ELF-1 (cell line): ENCODE measurements around the gene GSTT4.
A peak's percentile ranks its signal among the peaks of the same experiment; 100 is the strongest.
"Not testable (repeated sequence)": the region's sequence is repeated elsewhere in the genome, so short reads cannot be mapped to it uniquely, and the experiment has no call there.

Experiments
- DNase-seq: peaks from one replicate; pipeline ENCODE4 v3.0.0-alpha.2; 2016; ENCODE audit warnings: low read depth, low spot score

GSTT4 gene

GRCh38 chr22:23989583-23990244 is 15.5 kb downstream of the GSTT4 start:
- not testable (repeated sequence) for DNase-seq

GRCh38 chr22:23986538-23987178 is 18.6 kb downstream of the GSTT4 start:
- DNase-seq = not testable (repeated sequence)

- not testable (repeated sequence) for DNase-seq
Observed at GRCh38 chr22:23986089-23986488, 19.2 kb downstream of the GSTT4 start.

DNA sequence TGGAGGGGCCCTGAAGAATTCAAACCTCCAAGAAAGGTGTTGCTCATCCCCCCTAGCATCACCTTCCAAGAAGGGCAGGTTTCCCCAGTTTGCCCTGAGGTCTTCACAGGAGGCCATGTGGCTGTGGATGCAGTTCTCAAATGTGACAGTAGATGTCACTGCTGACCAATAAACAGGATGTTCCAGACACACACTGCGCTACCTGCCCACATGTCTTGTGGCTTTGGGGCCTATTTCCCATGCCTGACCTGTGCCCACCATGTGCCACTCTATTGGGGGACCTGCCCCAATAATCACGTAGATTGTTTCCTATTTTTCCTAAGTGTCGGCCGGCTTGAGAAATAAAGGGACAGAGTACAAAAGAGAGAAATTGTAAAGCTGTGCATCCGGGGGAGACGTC is 20.8 kb downstream of the GSTT4 start:
- no peak for DNase-seq

DNA sequence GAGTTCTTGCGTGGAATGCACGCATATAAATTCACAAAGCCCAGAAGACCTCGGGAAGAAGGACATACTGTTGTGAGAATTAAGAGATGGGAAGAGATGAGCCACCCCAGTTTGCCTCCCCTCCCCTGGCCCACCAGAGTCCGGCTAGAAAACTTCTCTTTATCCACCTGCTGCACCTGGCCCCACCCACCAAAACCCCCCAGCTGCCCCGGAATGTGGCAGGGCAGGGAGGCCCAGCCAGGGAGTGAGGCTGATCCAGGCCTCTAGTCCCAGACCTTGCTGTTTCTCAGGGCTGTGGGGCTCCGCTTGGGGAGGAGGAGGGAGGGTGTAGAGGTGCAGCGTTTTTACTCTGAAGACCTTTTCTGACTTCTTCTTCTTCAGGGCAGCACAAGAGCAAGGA is 24.7 kb downstream of the GSTT4 start:
- not testable (repeated sequence) for DNase-seq

DNA sequence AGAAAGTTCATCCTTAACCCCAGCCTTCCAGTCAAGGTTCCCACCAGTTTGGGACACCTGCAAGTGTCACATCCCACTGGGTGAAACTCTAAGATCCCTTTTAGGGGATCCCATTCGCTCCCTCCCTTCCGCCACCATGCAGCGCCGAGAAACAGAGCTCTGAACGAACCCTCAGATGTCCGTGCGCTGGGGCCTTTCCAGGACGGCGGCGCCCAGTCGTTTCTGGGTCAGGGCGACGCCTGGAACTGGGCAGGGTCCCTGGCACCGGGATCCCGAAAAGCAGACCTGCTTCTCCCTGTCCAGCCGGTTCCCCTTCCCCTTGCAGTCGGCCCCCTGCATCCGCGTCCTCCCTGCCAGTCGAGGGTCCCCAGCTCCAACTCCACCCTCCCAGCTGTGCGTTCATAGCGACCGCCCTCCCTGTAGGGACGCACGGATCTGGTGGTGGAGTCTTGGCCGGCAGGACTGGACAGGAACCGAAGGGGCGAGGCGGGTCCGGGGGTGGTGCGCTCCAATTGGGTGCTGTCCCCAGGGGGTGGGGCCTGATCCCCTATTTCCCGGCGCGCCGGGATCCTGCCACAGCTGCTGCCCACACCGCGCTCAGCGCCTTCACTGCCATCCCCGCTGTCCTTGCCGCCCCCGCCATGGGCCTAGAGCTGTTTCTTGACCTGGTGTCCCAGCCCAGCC is 25.6 kb downstream of the GSTT4 start, which contains the start of gene GSTT2:
TSS of gene GSTT2 (plus strand) at position 578 of the 684 bp plus-strand sequence.
- DNase-seq = not testable (repeated sequence)

DNA sequence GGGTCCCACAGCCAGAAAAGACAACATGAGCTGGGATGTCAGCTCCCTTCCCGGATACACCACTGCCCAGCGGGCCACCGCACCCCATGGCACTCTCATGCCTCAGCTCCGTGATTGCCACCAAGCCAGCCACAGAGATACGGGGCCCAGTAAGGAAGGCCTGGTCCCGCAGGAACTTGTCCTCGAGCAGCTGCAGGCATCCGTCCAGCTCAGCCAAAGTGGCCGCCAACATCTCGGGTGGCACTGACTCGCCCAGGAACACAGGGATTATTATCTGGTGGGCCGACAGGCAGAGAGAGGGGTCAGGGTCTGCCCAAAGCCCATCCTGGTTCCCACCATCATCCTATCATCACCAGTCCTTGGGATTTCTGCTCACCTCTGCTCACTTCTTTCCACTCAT is 27.9 kb downstream of the GSTT4 start:
- DNase-seq = not testable (repeated sequence)

- DNase-seq = not testable (repeated sequence)
Observed at GRCh38 chr22:23974836-23975352, 30.4 kb downstream of the GSTT4 start.

- not testable (repeated sequence) for DNase-seq
Observed at GRCh38 chr22:23974345-23974744, 30.9 kb downstream of the GSTT4 start, which contains the start of gene DDT. Gene DDT (minus strand): TSS chr22:23974441. CDS start chr22:23974414, 27 bp downstream.

DNA sequence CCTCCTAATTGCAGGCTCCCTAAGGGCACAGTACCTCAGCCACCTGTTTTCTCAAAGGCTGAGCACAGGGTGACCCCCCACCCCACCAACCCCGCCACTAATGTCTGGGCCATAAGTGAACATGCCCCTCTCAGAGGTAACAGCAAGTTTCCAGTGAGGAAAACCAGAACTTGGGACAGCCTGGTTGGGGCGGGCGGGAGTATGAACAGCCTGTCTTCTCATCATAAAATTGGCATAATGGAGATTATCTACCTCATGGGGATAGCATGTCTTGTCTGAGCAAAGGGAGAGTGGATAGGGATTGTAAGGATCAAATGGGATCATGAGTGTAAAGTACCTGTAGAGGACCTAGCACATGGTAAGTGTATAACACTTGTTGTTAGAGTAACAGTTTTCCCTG is 33.3 kb downstream of the GSTT4 start:
- not testable (repeated sequence) for DNase-seq

DNA sequence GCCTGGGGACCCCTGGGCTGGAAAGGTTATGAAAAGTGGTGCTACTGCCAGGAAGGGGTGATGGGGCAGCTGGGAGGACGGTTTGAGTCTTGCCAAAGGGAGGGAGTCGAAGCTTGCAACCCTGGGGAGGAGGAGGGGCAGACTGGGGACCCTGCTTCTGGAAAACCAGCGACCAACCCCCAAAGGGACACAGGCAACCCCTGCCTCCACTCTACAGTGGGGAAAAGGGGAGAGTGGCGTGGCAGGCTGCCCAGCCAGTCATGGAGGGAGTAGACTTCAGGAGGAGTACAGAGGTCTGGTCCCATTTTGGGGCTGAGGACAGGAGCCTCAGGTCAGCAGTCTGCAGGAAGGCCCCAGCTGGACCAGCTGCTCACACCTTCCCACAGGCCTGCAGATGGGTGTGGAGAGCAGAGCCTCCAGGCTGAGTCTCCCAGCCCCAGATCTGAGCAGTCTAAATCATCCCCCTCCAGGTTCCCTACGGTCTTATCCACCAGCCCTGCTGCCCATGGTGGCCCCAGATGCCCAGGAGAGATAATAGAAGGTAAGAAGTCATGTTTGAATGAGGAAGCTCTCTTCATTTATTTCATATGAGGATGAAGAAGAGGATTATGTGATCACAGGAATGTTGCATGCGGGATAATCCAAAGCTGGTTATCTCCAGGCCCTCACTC is 34.3 kb downstream of the GSTT4 start:
- no peak for DNase-seq

- no peak for DNase-seq
Observed at GRCh38 chr22:23970201-23970641, 35.0 kb downstream of the GSTT4 start.

GRCh38 chr22:23969071-23969470 is 36.2 kb downstream of the GSTT4 start:
- no peak for DNase-seq

GRCh38 chr22:23966568-23966967 is 38.7 kb downstream of the GSTT4 start, which contains the start of gene DDTL:
Gene DDTL (plus strand): TSS chr22:23966888. CDS start chr22:23966915, 27 bp downstream.
- not testable (repeated sequence) for DNase-seq

DNA sequence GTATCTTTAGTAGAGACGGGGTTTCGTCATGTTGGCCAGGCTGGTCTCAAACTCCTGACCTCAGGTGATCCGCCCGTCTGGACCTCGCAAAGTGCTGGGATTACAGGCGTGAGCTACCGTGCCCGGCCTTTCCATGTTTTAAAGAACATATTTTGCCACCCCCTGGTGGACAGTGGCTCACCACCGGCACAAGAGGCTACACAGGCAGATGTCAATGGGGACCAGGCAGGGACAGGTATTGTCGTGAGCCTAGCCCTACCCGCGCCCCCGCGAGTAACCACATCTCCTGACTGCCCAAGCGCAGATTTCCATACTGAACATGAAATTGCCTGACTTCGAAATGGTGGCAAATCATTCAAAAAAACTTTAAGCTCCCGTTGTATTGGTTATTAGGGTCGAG is 39.2 kb downstream of the GSTT4 start:
- DNase-seq = not testable (repeated sequence)

DNA sequence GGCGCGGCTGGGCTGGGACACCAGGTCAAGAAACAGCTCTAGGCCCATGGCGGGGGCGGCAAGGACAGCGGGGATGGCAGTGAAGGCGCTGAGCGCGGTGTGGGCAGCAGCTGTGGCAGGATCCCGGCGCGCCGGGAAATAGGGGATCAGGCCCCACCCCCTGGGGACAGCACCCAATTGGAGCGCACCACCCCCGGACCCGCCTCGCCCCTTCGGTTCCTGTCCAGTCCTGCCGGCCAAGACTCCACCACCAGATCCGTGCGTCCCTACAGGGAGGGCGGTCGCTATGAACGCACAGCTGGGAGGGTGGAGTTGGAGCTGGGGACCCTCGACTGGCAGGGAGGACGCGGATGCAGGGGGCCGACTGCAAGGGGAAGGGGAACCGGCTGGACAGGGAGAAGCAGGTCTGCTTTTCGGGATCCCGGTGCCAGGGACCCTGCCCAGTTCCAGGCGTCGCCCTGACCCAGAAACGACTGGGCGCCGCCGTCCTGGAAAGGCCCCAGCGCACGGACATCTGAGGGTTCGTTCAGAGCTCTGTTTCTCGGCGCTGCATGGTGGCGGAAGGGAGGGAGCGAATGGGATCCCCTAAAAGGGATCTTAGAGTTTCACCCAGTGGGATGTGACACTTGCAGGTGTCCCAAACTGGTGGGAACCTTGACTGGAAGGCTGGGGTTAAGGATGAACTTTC is 44.0 kb downstream of the GSTT4 start, which contains the start of gene GSTT2B:
TSS of gene GSTT2B (minus strand) at position 112 of the 688 bp plus-strand sequence. CDS start at position 48, 64 bp downstream.
- DNase-seq = not testable (repeated sequence)

GRCh38 chr22:23956301-23956900 is 48.9 kb downstream of the GSTT4 start:
- peak; percentile 87 for DNase-seq

DNA sequence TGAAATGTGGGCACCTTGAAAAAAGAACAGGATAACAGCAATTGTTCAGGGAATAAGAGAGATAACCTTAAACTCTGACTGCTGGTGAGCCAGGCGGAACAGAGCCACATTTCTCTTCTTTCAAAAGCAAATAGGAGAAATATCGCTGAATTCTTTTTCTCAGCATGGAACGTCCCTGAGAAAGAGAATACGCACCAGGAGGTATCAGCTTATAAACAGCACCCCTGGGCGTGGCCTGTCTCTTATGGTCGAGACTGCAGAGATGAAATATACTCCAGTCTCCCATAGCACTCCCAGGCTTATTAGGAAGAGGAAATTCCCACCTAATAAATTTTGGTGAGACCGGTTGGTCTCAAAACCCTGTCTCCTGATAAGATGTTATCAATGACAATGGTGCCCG is 49.4 kb downstream of the GSTT4 start:
- not testable (repeated sequence) for DNase-seq

GRCh38 chr22:23954991-23955305 is 50.3 kb downstream of the GSTT4 start:
- DNase-seq = not testable (repeated sequence)
